GM23338 (cell line): ENCODE measurements around the gene EPHA5. TPM values are rescaled to one million over a fixed set of nuclear protein-coding genes. Genes with fewer than 3 reads are reported as not detected.

ENCODE experiments used
- ATAC-seq: fragments of 200-7000 bp; cut with Tn5 transposase; 3 replicates; pipeline ENCODE4 v1.9.1; 2020
- DNase-seq: peaks from one replicate; pipeline ENCODE4 v3.0.0-alpha.2; 2015; ENCODE audit warnings: low spot score
- H2AFZ ChIP-seq: fragments of 200-600 bp; sonication (generic); 2 replicates; pipeline ENCODE4 v1.8.0; 2016; ENCODE audit warnings: antibody characterized with exemption, mild to moderate bottlenecking, moderate library complexity
- H3F3A ChIP-seq: fragments of 200-600 bp; sonication (generic); replicated peaks from 2 replicates; pipeline ENCODE4 v1.8.0; 2017; ENCODE audit warnings: antibody characterized with exemption, mixed run types, low read depth
- H3K27ac ChIP-seq: fragments of 200-600 bp; sonication (generic); 2 replicates; pipeline ENCODE4 v1.6.1; 2016; ENCODE audit warnings: low read depth
- H3K27me3 ChIP-seq: fragments of 200-600 bp; sonication (generic); 2 replicates; pipeline ENCODE4 v1.8.0; 2016; ENCODE audit warnings: mild to moderate bottlenecking, mixed run types, moderate library complexity; ENCODE audit not compliant: insufficient read depth
- H3K36me3 ChIP-seq: fragments of 200-600 bp; sonication (generic); 2 replicates; pipeline ENCODE4 v1.8.0; 2016; ENCODE audit warnings: mild to moderate bottlenecking; ENCODE audit not compliant: insufficient read depth
- H3K4me1 ChIP-seq: fragments of 200-600 bp; sonication (generic); 2 replicates; pipeline ENCODE4 v1.8.0; 2016; ENCODE audit warnings: mild to moderate bottlenecking, moderate library complexity; ENCODE audit not compliant: insufficient read depth
- H3K4me2 ChIP-seq: fragments of 200-600 bp; sonication (generic); 2 replicates; pipeline ENCODE4 v1.7.1; 2017; ENCODE audit warnings: mixed run types
- H3K4me3 ChIP-seq: fragments of 200-600 bp; sonication (generic); 2 replicates; pipeline ENCODE4 v1.6.1; 2016; ENCODE audit warnings: mixed run types
- H3K79me2 ChIP-seq: fragments of 200-600 bp; sonication (generic); replicated peaks from 2 replicates; pipeline ENCODE4 v1.8.0; 2017; ENCODE audit warnings: mild to moderate bottlenecking; ENCODE audit not compliant: insufficient read depth
- H3K9me2 ChIP-seq: fragments of 200-600 bp; sonication (generic); 2 replicates; pipeline ENCODE4 v1.8.0; 2017; ENCODE audit not compliant: insufficient read depth
- H4K20me1 ChIP-seq: fragments of 200-600 bp; sonication (generic); replicated peaks from 2 replicates; pipeline ENCODE4 v1.8.0; 2017; ENCODE audit warnings: mild to moderate bottlenecking; ENCODE audit not compliant: insufficient read depth
- H3K27ac Mint-ChIP-seq: 2 replicates; pipeline ENCODE4 v1.8.0; 2020; ENCODE audit warnings: inconsistent platforms, mild to moderate bottlenecking, moderate library complexity, mixed read lengths
- H3K27me3 Mint-ChIP-seq: 3 replicates; pipeline ENCODE4 v1.8.0; 2022; ENCODE audit warnings: low read depth, mild to moderate bottlenecking, moderate library complexity, mixed read lengths, inconsistent platforms; ENCODE audit not compliant: insufficient read depth, poor library complexity
- H3K36me3 Mint-ChIP-seq: 3 replicates; pipeline ENCODE4 v1.8.0; 2021; ENCODE audit warnings: low read depth, mild to moderate bottlenecking, inconsistent platforms, moderate library complexity, mixed read lengths
- H3K4me1 Mint-ChIP-seq: 3 replicates; pipeline ENCODE4 v1.8.0; 2020; ENCODE audit warnings: mild to moderate bottlenecking, inconsistent platforms, mixed read lengths
- H3K4me3 Mint-ChIP-seq: 3 replicates; pipeline ENCODE4 v1.8.0; 2021; ENCODE audit warnings: moderate library complexity, mild to moderate bottlenecking, inconsistent platforms, mixed read lengths
- H3K9me3 Mint-ChIP-seq: 3 replicates; pipeline ENCODE4 v1.8.0; 2020; ENCODE audit warnings: moderate library complexity, mild to moderate bottlenecking, inconsistent platforms, mixed read lengths
- CREB1 ChIP-seq: fragments of 250-450 bp; sonication (Bioruptor Pico); IDR thresholded peaks from 2 replicates; pipeline ENCODE4 v1.5.0; 2020; ENCODE audit warnings: low read depth, mild to moderate bottlenecking, moderate library complexity
- CTCF ChIP-seq, 2 experiments: fragments of 200-600 bp in 1 of 2; sonication (generic) in 1 of 2; conservative IDR thresholded peaks; 2 replicates each; pipeline versions ENCODE4 v1.5.1 to v1.6.1; 2016 to 2017; ENCODE audit warnings: antibody characterized with exemption in 2 of 2, low read depth in 2 of 2, mild to moderate bottlenecking in 2 of 2, moderate library complexity in 1 of 2
- ETS1 ChIP-seq: IDR thresholded peaks from 2 replicates; pipeline ENCODE4 v1.6.1; 2016; ENCODE audit warnings: antibody characterized with exemption
- EZH2 ChIP-seq: fragments of 200-600 bp; sonication (generic); IDR thresholded peaks from one replicate; pipeline ENCODE4 v1.8.0; 2017; ENCODE audit warnings: antibody characterized with exemption, mild to moderate bottlenecking, low read depth; ENCODE audit not compliant: unreplicated experiment
- EZH2phosphoT487 ChIP-seq: fragments of 200-600 bp; sonication (generic); IDR thresholded peaks from one replicate; pipeline ENCODE4 v1.8.1; 2018; ENCODE audit warnings: antibody characterized with exemption; ENCODE audit not compliant: unreplicated experiment
- JUNB ChIP-seq: IDR thresholded peaks from one replicate; pipeline ENCODE4 v1.6.1; 2016; ENCODE audit warnings: antibody characterized with exemption; ENCODE audit not compliant: unreplicated experiment
- NANOG ChIP-seq: IDR thresholded peaks from 2 replicates; pipeline ENCODE4 v1.6.1; 2016; ENCODE audit warnings: antibody characterized with exemption, borderline replicate concordance
- POLR2AphosphoS5 ChIP-seq: IDR thresholded peaks from 2 replicates; pipeline ENCODE4 v1.6.1; 2016; ENCODE audit warnings: antibody characterized with exemption, low read depth
- STAT1 ChIP-seq: IDR thresholded peaks from one replicate; pipeline ENCODE4 v1.6.1; 2016; ENCODE audit warnings: antibody characterized with exemption; ENCODE audit not compliant: unreplicated experiment
- ZNF114 ChIP-seq: fragments of 250-450 bp; sonication (Bioruptor Pico); IDR thresholded peaks from 2 replicates; pipeline ENCODE4 v1.5.0; 2020; ENCODE audit warnings: mild to moderate bottlenecking, moderate library complexity
- ZNF331 ChIP-seq: fragments of 250-450 bp; sonication (Bioruptor Pico); IDR thresholded peaks from 2 replicates; pipeline ENCODE4 v1.5.0; 2020; ENCODE audit warnings: low read depth, mild to moderate bottlenecking, moderate library complexity
- ZNF462 ChIP-seq: fragments of 250-450 bp; sonication (Bioruptor Pico); IDR thresholded peaks from 2 replicates; pipeline ENCODE4 v1.5.0; 2020; ENCODE audit warnings: mild to moderate bottlenecking, moderate library complexity
- polyA plus RNA-seq: library from polyadenylated mRNA; unstranded; fragments of >200 nt; fragmentation: Nextera tagmentation; extraction: Ambion mirVana; gene quantifications from 2 replicates; pipeline ENCODE4 v1.2.1, GENCODE V29; 2016
- total RNA-seq: library from RNA; depleted of rRNA; stranded (reverse); fragments of >200 nt; shearing (Covaris generic); gene quantifications from 2 replicates; pipeline ENCODE4 v1.2.3, GENCODE V29; 2014
- TF ChIP-seq, protein P1 (sequence below): IDR thresholded peaks from one replicate; pipeline ENCODE4 v1.6.1; 2018; ENCODE audit warnings: antibody characterized with exemption; ENCODE audit not compliant: unreplicated experiment

The EPHA5 gene
- total and polyA plus RNA-seq, 2 experiments from 2014 or later, result 0.05 to 0.24 TPM

DNA sequence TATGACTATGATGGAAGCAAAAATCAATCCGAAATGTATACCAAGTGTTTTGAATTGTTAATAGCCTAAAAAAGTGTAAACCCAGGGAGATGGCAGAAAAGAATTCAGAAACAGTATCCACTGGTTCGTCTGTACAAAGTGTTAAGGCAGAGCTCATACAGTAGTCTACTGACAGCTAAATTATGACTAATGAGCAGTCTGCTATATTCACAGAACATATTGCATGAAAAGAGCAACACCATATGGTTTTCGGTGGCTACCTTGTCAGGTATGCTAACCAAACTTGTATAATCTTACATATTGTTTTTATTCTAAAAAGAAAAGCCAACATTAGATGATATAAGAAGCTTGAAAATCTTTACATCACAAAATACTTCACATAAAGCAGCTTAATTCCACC, 18.5 kb downstream of the EPHA5 start:
- H3K36me3 ChIP-seq, result no peaks in the 10 kb centered on the region
- Mint-ChIP-seq H3K36me3 (no peaks in the 10 kb centered on the region), H3K4me3 (no peak overlapping the region), H3K4me1 (peaks cover 50% of the 10 kb centered on the region), H3K27ac (no peak overlapping the region), H3K27me3 (peaks cover 2% of the 10 kb centered on the region), H3K9me3 (no peaks in the 10 kb centered on the region)
- no peak overlapping the region for H2AFZ ChIP-seq
- no peaks in the 10 kb centered on the region for H4K20me1 ChIP-seq
- no peaks in the 10 kb centered on the region for H3K9me2 ChIP-seq
- no peak overlapping the region for H3K4me3 ChIP-seq
- H3K27ac ChIP-seq, result no peak overlapping the region
- DNase-seq (no peak), ATAC-seq (no peak)
- H3K4me2 ChIP-seq, result no peak overlapping the region
- H3K4me1 ChIP-seq, result peaks cover 29% of the 10 kb centered on the region
- H3K79me2 ChIP-seq, result no peaks in the 10 kb centered on the region
- no peaks in the 10 kb centered on the region for H3F3A ChIP-seq
- H3K27me3 ChIP-seq, result no peaks in the 10 kb centered on the region
- TF ChIP-seq, protein P1, sequence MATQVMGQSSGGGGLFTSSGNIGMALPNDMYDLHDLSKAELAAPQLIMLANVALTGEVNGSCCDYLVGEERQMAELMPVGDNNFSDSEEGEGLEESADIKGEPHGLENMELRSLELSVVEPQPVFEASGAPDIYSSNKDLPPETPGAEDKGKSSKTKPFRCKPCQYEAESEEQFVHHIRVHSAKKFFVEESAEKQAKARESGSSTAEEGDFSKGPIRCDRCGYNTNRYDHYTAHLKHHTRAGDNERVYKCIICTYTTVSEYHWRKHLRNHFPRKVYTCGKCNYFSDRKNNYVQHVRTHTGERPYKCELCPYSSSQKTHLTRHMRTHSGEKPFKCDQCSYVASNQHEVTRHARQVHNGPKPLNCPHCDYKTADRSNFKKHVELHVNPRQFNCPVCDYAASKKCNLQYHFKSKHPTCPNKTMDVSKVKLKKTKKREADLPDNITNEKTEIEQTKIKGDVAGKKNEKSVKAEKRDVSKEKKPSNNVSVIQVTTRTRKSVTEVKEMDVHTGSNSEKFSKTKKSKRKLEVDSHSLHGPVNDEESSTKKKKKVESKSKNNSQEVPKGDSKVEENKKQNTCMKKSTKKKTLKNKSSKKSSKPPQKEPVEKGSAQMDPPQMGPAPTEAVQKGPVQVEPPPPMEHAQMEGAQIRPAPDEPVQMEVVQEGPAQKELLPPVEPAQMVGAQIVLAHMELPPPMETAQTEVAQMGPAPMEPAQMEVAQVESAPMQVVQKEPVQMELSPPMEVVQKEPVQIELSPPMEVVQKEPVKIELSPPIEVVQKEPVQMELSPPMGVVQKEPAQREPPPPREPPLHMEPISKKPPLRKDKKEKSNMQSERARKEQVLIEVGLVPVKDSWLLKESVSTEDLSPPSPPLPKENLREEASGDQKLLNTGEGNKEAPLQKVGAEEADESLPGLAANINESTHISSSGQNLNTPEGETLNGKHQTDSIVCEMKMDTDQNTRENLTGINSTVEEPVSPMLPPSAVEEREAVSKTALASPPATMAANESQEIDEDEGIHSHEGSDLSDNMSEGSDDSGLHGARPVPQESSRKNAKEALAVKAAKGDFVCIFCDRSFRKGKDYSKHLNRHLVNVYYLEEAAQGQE, result no peak
- TF ChIP-seq ZNF114 (CRISPR knock-in tag) (no peak), EZH2 (no peak), JUNB (no peak), POLR2AphosphoS5 (no peak), ZNF331 (CRISPR knock-in tag) (no peak), ETS1 (no peak), CREB1 (CRISPR knock-in tag) (no peak), CTCF (conservative IDR thresholded peaks at IDR 0.05; ENCODE audit: low read depth in 2 of 2) (no peak), STAT1 (no peak), ZNF462 (CRISPR knock-in tag) (no peak), EZH2phosphoT487 (no peak), NANOG (no peak)
